ENCODE results near the gene RASA2.
A peak's percentile ranks its signal among the peaks of the same experiment; 100 is the strongest.
"Not testable (repeated sequence)": the region's sequence is repeated elsewhere in the genome, so short reads cannot be mapped to it uniquely, and the experiment has no call there.

Gene RASA2

DNA sequence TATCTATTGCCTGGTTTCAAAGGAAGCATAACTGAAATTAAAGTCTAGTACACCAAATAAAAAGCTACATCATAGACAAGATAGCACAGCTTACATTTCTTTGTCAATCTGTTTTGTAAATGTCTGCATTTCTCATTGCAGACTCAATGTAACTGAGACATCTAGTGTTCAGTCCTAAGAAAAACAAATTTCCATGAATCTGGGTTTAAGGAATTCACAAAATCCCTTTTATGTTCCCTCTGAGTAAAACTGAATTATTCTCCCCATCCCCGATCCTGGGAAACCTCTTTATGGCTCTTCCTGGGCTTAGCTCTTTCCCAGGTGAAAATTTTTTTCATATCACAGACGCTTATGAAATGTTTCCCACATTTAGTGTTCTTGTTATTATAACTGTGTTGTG is 21.6 kb upstream of the RASA2 start:
- TF ChIP-seq, protein P1, sequence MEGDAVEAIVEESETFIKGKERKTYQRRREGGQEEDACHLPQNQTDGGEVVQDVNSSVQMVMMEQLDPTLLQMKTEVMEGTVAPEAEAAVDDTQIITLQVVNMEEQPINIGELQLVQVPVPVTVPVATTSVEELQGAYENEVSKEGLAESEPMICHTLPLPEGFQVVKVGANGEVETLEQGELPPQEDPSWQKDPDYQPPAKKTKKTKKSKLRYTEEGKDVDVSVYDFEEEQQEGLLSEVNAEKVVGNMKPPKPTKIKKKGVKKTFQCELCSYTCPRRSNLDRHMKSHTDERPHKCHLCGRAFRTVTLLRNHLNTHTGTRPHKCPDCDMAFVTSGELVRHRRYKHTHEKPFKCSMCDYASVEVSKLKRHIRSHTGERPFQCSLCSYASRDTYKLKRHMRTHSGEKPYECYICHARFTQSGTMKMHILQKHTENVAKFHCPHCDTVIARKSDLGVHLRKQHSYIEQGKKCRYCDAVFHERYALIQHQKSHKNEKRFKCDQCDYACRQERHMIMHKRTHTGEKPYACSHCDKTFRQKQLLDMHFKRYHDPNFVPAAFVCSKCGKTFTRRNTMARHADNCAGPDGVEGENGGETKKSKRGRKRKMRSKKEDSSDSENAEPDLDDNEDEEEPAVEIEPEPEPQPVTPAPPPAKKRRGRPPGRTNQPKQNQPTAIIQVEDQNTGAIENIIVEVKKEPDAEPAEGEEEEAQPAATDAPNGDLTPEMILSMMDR (conservative IDR thresholded peaks at IDR 0.05; ENCODE audit: control insufficient read depth, insufficient read depth, low read depth, low read length), result peak; percentile 48
- H3K4me3 ChIP-seq (ENCODE audit: control insufficient read depth, low read depth, low read length), result no peak overlapping the region
- peak; percentile 52 for DNase-seq (ENCODE audit: low read depth)

DNA sequence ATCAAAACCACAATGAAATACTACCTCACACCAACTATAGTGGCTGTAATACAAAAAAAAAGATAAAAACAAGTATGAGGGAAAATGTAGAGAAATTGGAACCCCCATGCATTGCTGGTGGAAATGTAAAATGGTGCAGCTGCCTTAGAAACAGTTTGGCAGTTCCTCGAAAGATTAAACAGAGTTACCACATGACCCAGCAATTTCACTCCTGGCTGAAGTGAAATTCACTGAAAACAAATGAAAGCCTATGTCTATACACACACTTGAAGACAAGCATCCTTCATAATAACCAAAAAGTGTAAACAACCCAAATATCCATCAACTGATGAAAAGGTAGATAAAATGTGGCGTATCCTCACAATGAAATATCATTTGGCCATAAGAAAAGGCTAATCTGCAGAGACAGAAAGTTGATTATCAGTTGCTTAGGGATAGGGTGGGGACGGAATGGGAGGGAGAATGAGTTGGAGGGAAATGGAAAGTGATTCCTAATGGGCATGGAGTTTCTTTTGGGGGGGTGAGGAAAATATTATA is 20.1 kb upstream of the RASA2 start:
- H3K4me3 ChIP-seq (ENCODE audit: control insufficient read depth, low read depth, low read length), result no peak overlapping the region
- no peak for DNase-seq (ENCODE audit: low read depth)
- TF ChIP-seq, protein P1 (conservative IDR thresholded peaks at IDR 0.05; ENCODE audit: control insufficient read depth, insufficient read depth, low read depth, low read length), result no peak

- DNase-seq (ENCODE audit: low read depth), result no peak
- TF ChIP-seq, protein P1 (conservative IDR thresholded peaks at IDR 0.05; ENCODE audit: control insufficient read depth, insufficient read depth, low read depth, low read length), result no peak
- H3K4me3 ChIP-seq (ENCODE audit: control insufficient read depth, low read depth, low read length), result no peak overlapping the region
Measured at GRCh38 chr3:141469720-141470119, 17.1 kb upstream of the RASA2 start.

- no peak overlapping the region for H3K4me3 ChIP-seq (ENCODE audit: control insufficient read depth, low read depth, low read length)
- TF ChIP-seq, protein P1 (conservative IDR thresholded peaks at IDR 0.05; ENCODE audit: control insufficient read depth, insufficient read depth, low read depth, low read length), result no peak
- peak; percentile 69 for DNase-seq (ENCODE audit: low read depth)
Measured at GRCh38 chr3:141471160-141471559, 15.7 kb upstream of the RASA2 start.

- DNase-seq (ENCODE audit: low read depth), result no peak
- no peak overlapping the region for H3K4me3 ChIP-seq (ENCODE audit: control insufficient read depth, low read depth, low read length)
- TF ChIP-seq, protein P1 (conservative IDR thresholded peaks at IDR 0.05; ENCODE audit: control insufficient read depth, insufficient read depth, low read depth, low read length), result no peak
Measured at GRCh38 chr3:141476033-141476432, 10.8 kb upstream of the RASA2 start.

- H3K4me3 ChIP-seq (ENCODE audit: control insufficient read depth, low read depth, low read length), result no peak overlapping the region
- TF ChIP-seq, protein P1 (conservative IDR thresholded peaks at IDR 0.05; ENCODE audit: control insufficient read depth, insufficient read depth, low read depth, low read length), result no peak
- DNase-seq (ENCODE audit: low read depth), result peak; percentile 97
Measured at GRCh38 chr3:141477224-141477623, 9.6 kb upstream of the RASA2 start.

GRCh38 chr3:141478139-141478538 is 8.7 kb upstream of the RASA2 start:
- DNase-seq (ENCODE audit: low read depth), result no peak
- no peak overlapping the region for H3K4me3 ChIP-seq (ENCODE audit: control insufficient read depth, low read depth, low read length)
- TF ChIP-seq, protein P1 (conservative IDR thresholded peaks at IDR 0.05; ENCODE audit: control insufficient read depth, insufficient read depth, low read depth, low read length), result no peak

DNA sequence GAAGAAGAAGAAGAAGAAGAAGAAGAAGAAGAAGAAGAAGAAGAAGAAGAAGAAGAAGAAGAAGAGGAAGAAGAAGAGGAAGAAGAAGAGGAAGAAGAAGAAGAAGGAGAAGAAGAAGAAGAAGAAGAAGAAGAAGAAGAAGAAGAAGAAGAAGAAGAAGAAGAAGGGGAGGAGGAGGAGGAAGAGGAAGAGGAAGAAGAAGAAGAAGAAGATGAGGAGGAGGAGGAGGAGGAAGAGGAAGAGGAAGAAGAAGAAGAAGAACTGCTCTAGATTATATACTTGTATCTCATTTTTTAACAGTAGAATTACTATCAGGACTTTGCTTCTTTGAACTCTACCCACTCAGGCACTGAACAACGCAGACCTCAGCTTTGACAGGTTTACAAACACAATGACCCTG is 8.0 kb upstream of the RASA2 start:
- DNase-seq (ENCODE audit: low read depth); H3K4me3 ChIP-seq (ENCODE audit: control insufficient read depth, low read depth, low read length): not testable (repeated sequence)
